ENCODE data around the gene RAI14.

- no peak for TF ChIP-seq CTCF (IDR thresholded peaks at IDR 0.05; ENCODE audit: insufficient read depth, low read depth, low read length)
- TF ChIP-seq EZH2 (IDR thresholded peaks at IDR 0.05; ENCODE audit: insufficient read depth, low read length) = no peak
Measured at GRCh38 chr5:34659168-34659567, 3.0 kb downstream of the RAI14 start.

All from astrocyte (in vitro differentiated cells and primary cell).